ENCODE measurements around the gene ELAC2.

DNA sequence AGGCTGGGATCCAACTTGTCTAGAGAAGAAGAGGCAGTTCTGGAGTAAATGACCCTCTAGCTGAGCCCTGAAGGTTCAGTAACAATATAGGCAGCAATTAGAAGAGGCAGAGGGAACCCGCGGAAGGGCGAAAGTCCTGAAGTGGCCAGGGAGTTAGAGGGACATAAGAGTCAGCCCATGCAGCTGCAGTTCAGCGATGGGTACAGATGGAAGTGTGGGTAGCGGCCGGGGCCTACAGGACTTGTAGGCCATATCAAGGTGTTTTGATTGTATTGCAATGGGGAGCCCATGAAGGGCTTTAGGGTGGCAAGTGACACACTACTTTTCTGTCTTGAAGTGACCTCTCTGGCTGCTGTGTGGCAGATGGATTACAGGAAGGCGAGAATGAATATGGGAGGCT lies 3.0 kb downstream of the ELAC2 start:
- TF ChIP-seq, protein P1, sequence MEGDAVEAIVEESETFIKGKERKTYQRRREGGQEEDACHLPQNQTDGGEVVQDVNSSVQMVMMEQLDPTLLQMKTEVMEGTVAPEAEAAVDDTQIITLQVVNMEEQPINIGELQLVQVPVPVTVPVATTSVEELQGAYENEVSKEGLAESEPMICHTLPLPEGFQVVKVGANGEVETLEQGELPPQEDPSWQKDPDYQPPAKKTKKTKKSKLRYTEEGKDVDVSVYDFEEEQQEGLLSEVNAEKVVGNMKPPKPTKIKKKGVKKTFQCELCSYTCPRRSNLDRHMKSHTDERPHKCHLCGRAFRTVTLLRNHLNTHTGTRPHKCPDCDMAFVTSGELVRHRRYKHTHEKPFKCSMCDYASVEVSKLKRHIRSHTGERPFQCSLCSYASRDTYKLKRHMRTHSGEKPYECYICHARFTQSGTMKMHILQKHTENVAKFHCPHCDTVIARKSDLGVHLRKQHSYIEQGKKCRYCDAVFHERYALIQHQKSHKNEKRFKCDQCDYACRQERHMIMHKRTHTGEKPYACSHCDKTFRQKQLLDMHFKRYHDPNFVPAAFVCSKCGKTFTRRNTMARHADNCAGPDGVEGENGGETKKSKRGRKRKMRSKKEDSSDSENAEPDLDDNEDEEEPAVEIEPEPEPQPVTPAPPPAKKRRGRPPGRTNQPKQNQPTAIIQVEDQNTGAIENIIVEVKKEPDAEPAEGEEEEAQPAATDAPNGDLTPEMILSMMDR (IDR thresholded peaks at IDR 0.05): no peak
- TF ChIP-seq POLR2A (IDR thresholded peaks at IDR 0.05): no peak
